Astrocyte (in vitro differentiated cells and primary cell): ENCODE data around the gene KCNQ1. TPM values are rescaled to one million over a fixed set of nuclear protein-coding genes. Genes with fewer than 3 reads are reported as not detected.

Experiments
- DNase-seq: peaks from one replicate; pipeline ENCODE4 v3.0.0-alpha.2; 2010; ENCODE audit warnings: low read depth
- FAIRE-seq: peaks from 2 replicates; lab custom pipeline; 2011; peaks lifted over from hg19 to GRCh38; lab: Jason Lieb, UNC
- H2AFZ ChIP-seq: 2 replicates; pipeline ENCODE4 v1.6.0; 2012; ENCODE audit warnings: low read depth, low read length, inconsistent platforms
- H3K27ac ChIP-seq: 2 replicates; pipeline ENCODE4 v1.5.1; 2011; ENCODE audit warnings: low read depth, low read length, inconsistent platforms
- H3K27me3 ChIP-seq: 2 replicates; pipeline ENCODE4 v1.6.0; 2011; ENCODE audit warnings: low read length, inconsistent platforms; ENCODE audit not compliant: insufficient read depth
- H3K36me3 ChIP-seq: 2 replicates; pipeline ENCODE4 v1.5.1; 2011; ENCODE audit warnings: low read length, inconsistent platforms; ENCODE audit not compliant: insufficient read depth
- H3K4me1 ChIP-seq: 2 replicates; pipeline ENCODE4 v1.5.1; 2011; ENCODE audit warnings: low read length, inconsistent platforms; ENCODE audit not compliant: insufficient read depth
- H3K4me2 ChIP-seq: 2 replicates; pipeline ENCODE4 v1.6.0; 2012; ENCODE audit warnings: low read length, inconsistent platforms
- H3K4me3 ChIP-seq: 2 replicates; pipeline ENCODE4 v1.5.1; 2011; ENCODE audit warnings: low read depth, mild to moderate bottlenecking, low read length, inconsistent platforms; ENCODE audit not compliant: insufficient read depth
- H3K79me2 ChIP-seq: 2 replicates; pipeline ENCODE4 v1.6.0; 2012; ENCODE audit warnings: mild to moderate bottlenecking, low read length, inconsistent platforms; ENCODE audit not compliant: insufficient read depth
- H3K9ac ChIP-seq: 2 replicates; pipeline ENCODE4 v1.6.0; 2012; ENCODE audit warnings: mild to moderate bottlenecking, low read length, inconsistent platforms
- H3K9me3 ChIP-seq: 2 replicates; pipeline ENCODE4 v1.5.1; 2012; ENCODE audit warnings: low read depth, mild to moderate bottlenecking, low read length, inconsistent platforms; ENCODE audit not compliant: insufficient read depth
- H4K20me1 ChIP-seq: 2 replicates; pipeline ENCODE4 v1.6.0; 2012; ENCODE audit warnings: low read length, inconsistent platforms; ENCODE audit not compliant: insufficient read depth
- H3K27ac Mint-ChIP-seq: one replicate; pipeline ENCODE4 v1.8.0; 2021; ENCODE audit warnings: mild to moderate bottlenecking, mixed read lengths; ENCODE audit not compliant: unreplicated experiment
- H3K27me3 Mint-ChIP-seq: one replicate; pipeline ENCODE4 v1.8.0; 2021; ENCODE audit warnings: low read depth, mixed read lengths; ENCODE audit not compliant: unreplicated experiment
- H3K36me3 Mint-ChIP-seq: one replicate; pipeline ENCODE4 v1.8.0; 2021; ENCODE audit warnings: low read depth, mixed read lengths; ENCODE audit not compliant: unreplicated experiment
- H3K4me1 Mint-ChIP-seq: one replicate; pipeline ENCODE4 v1.8.0; 2021; ENCODE audit warnings: low read depth, mixed read lengths; ENCODE audit not compliant: unreplicated experiment
- H3K4me3 Mint-ChIP-seq: one replicate; pipeline ENCODE4 v1.8.0; 2021; ENCODE audit warnings: mild to moderate bottlenecking, moderate library complexity, mixed read lengths; ENCODE audit not compliant: unreplicated experiment
- H3K9me3 Mint-ChIP-seq: one replicate; pipeline ENCODE4 v1.8.0; 2021; ENCODE audit warnings: mild to moderate bottlenecking, mixed read lengths; ENCODE audit not compliant: unreplicated experiment
- CTCF ChIP-seq: IDR thresholded peaks from 2 replicates; pipeline ENCODE4 v1.5.1; 2011; ENCODE audit warnings: low read depth, mild to moderate bottlenecking, inconsistent platforms, low read length, moderate library complexity; ENCODE audit not compliant: insufficient read depth
- EZH2 ChIP-seq: IDR thresholded peaks from 2 replicates; pipeline ENCODE4 v1.6.1; 2012; ENCODE audit warnings: mild to moderate bottlenecking, low read length, inconsistent platforms; ENCODE audit not compliant: insufficient read depth
- total RNA-seq: library from RNA; stranded (reverse); gene quantifications from 2 replicates; pipeline ENCODE4 v1.2.1, GENCODE V29; 2021

The KCNQ1 gene
- total RNA-seq, 1 donor from 2014 or later: not detected

GRCh38 chr11:2562890-2563212 lies 118.0 kb downstream of the KCNQ1 start:
- Histone ChIP-seq H3K4me1 (no peaks in the 10 kb centered on the region), H3K27me3 (peaks cover 2% of the 10 kb centered on the region), H3K9ac (no peak overlapping the region), H2AFZ (no peak overlapping the region), H3K79me2 (no peaks in the 10 kb centered on the region), H3K36me3 (no peaks in the 10 kb centered on the region), H3K4me3 (no peak overlapping the region), H3K4me2 (no peak overlapping the region), H3K9me3 (no peaks in the 10 kb centered on the region), H3K27ac (no peak overlapping the region), H4K20me1 (no peaks in the 10 kb centered on the region)
- FAIRE-seq (no peak), DNase-seq (no peak)
- Mint-ChIP-seq H3K27ac (no peak overlapping the region), H3K4me3 (no peak overlapping the region), H3K4me1 (no peaks in the 10 kb centered on the region), H3K36me3 (no peaks in the 10 kb centered on the region), H3K9me3 (peaks cover 2% of the 10 kb centered on the region), H3K27me3 (peaks cover 50% of the 10 kb centered on the region)
- no peak for TF ChIP-seq CTCF
- no peak for TF ChIP-seq EZH2

GRCh38 chr11:2563213-2564007 lies 118.6 kb downstream of the KCNQ1 start:
- H3K79me2 ChIP-seq: no peaks in the 10 kb centered on the region
- H3K9ac ChIP-seq: no peak overlapping the region
- no peaks in the 10 kb centered on the region for H3K36me3 ChIP-seq
- no peak overlapping the region for H2AFZ ChIP-seq
- no peaks in the 10 kb centered on the region for H3K4me1 ChIP-seq
- H3K4me3 ChIP-seq: no peak overlapping the region
- Mint-ChIP-seq H3K9me3 (no peaks in the 10 kb centered on the region), H3K27me3 (peaks cover 46% of the 10 kb centered on the region), H3K4me1 (no peaks in the 10 kb centered on the region), H3K36me3 (no peaks in the 10 kb centered on the region), H3K4me3 (no peak overlapping the region), H3K27ac (no peak overlapping the region)
- FAIRE-seq: no peak
- peaks cover 2% of the 10 kb centered on the region for H3K27me3 ChIP-seq
- no peak overlapping the region for H3K27ac ChIP-seq
- no peaks in the 10 kb centered on the region for H4K20me1 ChIP-seq
- DNase-seq: no peak
- H3K9me3 ChIP-seq: no peaks in the 10 kb centered on the region
- H3K4me2 ChIP-seq: no peak overlapping the region
- TF ChIP-seq EZH2 (no peak), CTCF (no peak)

DNA sequence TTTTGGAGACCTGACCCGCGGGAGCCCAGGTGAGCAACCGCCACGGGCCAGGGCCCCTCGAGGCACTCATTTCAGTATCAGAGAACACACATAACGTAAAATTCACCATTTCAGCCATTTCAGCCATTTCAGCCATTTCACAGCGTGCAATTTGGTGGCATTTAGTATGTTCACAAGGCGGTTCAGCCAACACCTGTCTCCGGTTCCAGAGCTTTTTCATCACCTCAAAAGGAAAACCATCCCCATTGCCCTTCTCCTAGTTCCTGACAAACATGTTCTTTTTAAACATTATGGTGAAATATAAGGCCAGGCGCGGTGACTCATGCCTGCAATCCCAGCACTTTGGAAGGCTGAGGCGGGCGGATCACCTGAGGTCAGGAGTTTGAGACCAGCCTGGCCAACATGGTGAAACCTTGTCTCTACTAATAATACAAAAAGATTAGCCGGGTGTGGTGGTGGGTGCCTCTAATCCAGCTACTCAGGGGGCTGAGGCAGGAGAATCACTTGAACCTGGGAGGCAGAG lies 119.3 kb downstream of the KCNQ1 start:
- Histone ChIP-seq H4K20me1 (no peaks in the 10 kb centered on the region), H3K79me2 (no peaks in the 10 kb centered on the region), H3K9ac (no peak overlapping the region), H2AFZ (no peak overlapping the region), H3K36me3 (no peaks in the 10 kb centered on the region), H3K4me3 (no peak overlapping the region), H3K4me2 (no peak overlapping the region), H3K4me1 (no peaks in the 10 kb centered on the region), H3K27ac (no peak overlapping the region), H3K9me3 (no peaks in the 10 kb centered on the region), H3K27me3 (peaks cover 2% of the 10 kb centered on the region)
- Mint-ChIP-seq H3K9me3 (no peaks in the 10 kb centered on the region), H3K36me3 (no peaks in the 10 kb centered on the region), H3K27me3 (peaks cover 48% of the 10 kb centered on the region), H3K4me3 (no peak overlapping the region), H3K4me1 (no peaks in the 10 kb centered on the region), H3K27ac (no peak overlapping the region)
- TF ChIP-seq CTCF (no peak), EZH2 (no peak)
- no peak for FAIRE-seq
- no peak for DNase-seq
